Measurements from ENCODE around the gene SEC16A.

GRCh38 chr9:136443087-136443486 lies 39.8 kb downstream of the SEC16A start:
- TF ChIP-seq EZH2 (IDR thresholded peaks at IDR 0.05) (no peak), POLR2AphosphoS5 (IDR thresholded peaks at IDR 0.05; ENCODE audit: borderline replicate concordance, low read depth, low read length) (no peak)

Measured in SK-N-MC (cell line).